Neutrophil (primary cell): Measurements from ENCODE around the gene FASN.

Experiments used
- H3K27ac ChIP-seq: fragments of 200-600 bp; sonication (generic); 2 replicates; pipeline ENCODE4 v1.5.1; 2016; ENCODE audit warnings: mild to moderate bottlenecking, moderate library complexity
- H3K27me3 ChIP-seq: fragments of 200-600 bp; sonication (generic); 2 replicates; pipeline ENCODE4 v1.6.0; 2016; ENCODE audit warnings: mild to moderate bottlenecking
- H3K36me3 ChIP-seq: fragments of 200-600 bp; sonication (generic); 2 replicates; pipeline ENCODE4 v1.5.1; 2017
- H3K4me1 ChIP-seq, 2 experiments: fragments of 200-600 bp in 1 of 2; sonication (generic) in 1 of 2; 1 replicate in 1 of 2; 2 replicates in 1 of 2; pipeline versions ENCODE4 v1.5.1 to v1.6.1; 2013 to 2016; ENCODE audit warnings: low read depth in 1 of 2, low read length in 1 of 2, mild to moderate bottlenecking in 1 of 2, moderate library complexity in 1 of 2; ENCODE audit not compliant: control insufficient read depth in 1 of 2, insufficient read depth in 1 of 2
- H3K4me3 ChIP-seq, 2 experiments: fragments of 200-600 bp in 1 of 2; sonication (generic) in 1 of 2; 1 replicate in 1 of 2; 2 replicates in 1 of 2; pipeline ENCODE4 v1.5.1; 2013 to 2016; ENCODE audit warnings: low read depth in 1 of 2, low read length in 1 of 2, mild to moderate bottlenecking in 1 of 2, moderate library complexity in 1 of 2
- H3K9me3 ChIP-seq: fragments of 200-600 bp; sonication (generic); 2 replicates; pipeline ENCODE4 v1.5.1; 2016
- CTCF ChIP-seq: fragments of 200-600 bp; sonication (generic); IDR thresholded peaks from 2 replicates; pipeline ENCODE4 v1.5.1; 2016; ENCODE audit warnings: antibody characterized with exemption

Gene FASN

GRCh38 chr17:82098939-82099763 lies 1.1 kb upstream of the FASN start:
- Histone ChIP-seq H3K4me1 (peaks cover 28 to 39% of the 10 kb centered on the region in 2 experiments), H3K4me3 (peak overlapping the region; percentile 65 to 75), H3K27me3 (peaks cover 15% of the 10 kb centered on the region), H3K27ac (peak overlapping the region; percentile 81), H3K9me3 (no peaks in the 10 kb centered on the region), H3K36me3 (no peaks in the 10 kb centered on the region)
- TF ChIP-seq CTCF: no peak

GRCh38 chr17:82097919-82098168 lies 192 bp downstream of the FASN start:
- Histone ChIP-seq H3K36me3 (peaks cover 4% of the 10 kb centered on the region), H3K27ac (peak overlapping the region; percentile 81), H3K27me3 (peaks cover 15% of the 10 kb centered on the region), H3K9me3 (no peaks in the 10 kb centered on the region), H3K4me3 (peak overlapping the region; percentile 65 to 75), H3K4me1 (peaks cover 28 to 39% of the 10 kb centered on the region in 2 experiments)
- TF ChIP-seq CTCF: no peak

GRCh38 chr17:82097184-82097918 lies 685 bp downstream of the FASN start:
- H3K27me3 ChIP-seq: peaks cover 15% of the 10 kb centered on the region
- peak overlapping the region; percentile 81 for H3K27ac ChIP-seq
- peak overlapping the region; percentile 65 to 75 for H3K4me3 ChIP-seq
- peaks cover 28 to 39% of the 10 kb centered on the region in 2 experiments for H3K4me1 ChIP-seq
- peaks cover 9% of the 10 kb centered on the region for H3K36me3 ChIP-seq
- no peak for TF ChIP-seq CTCF
- H3K9me3 ChIP-seq: no peaks in the 10 kb centered on the region

DNA sequence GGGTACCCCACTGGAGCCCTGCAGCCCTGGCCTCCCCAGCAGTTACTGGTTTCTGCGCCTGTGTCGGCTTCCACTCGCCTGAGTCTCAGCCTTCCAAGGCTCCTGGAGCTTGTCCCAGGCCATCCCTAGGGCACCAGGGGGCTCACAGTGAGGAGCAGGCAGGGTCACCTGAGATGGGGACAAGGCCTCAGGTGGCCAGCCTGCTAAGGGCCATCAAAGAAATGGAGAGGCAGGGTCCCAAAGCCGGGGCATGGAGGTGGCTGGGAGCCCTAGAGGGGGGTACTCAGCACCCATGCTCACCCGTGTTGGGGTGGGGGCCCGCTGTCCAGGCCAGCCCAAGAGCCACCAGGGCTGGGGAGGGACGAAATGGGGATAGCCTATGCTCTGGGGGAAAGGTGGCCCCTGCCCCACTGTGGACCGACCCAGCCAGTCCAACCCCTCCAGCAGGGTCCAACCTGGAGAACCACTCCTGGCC lies 1.3 kb downstream of the FASN start:
- no peaks in the 10 kb centered on the region for H3K9me3 ChIP-seq
- H3K36me3 ChIP-seq: peaks cover 10% of the 10 kb centered on the region
- no peak for TF ChIP-seq CTCF
- no peak overlapping the region for H3K27ac ChIP-seq
- peaks cover 15% of the 10 kb centered on the region for H3K27me3 ChIP-seq
- H3K4me3 ChIP-seq: peak overlapping the region; percentile 65 to 75
- peaks cover 28 to 37% of the 10 kb centered on the region in 2 experiments for H3K4me1 ChIP-seq

GRCh38 chr17:82095777-82096708 lies 2.0 kb downstream of the FASN start:
- H3K27me3 ChIP-seq: peaks cover 15% of the 10 kb centered on the region
- H3K27ac ChIP-seq: no peak overlapping the region
- H3K4me3 ChIP-seq: no peak overlapping the region
- H3K9me3 ChIP-seq: no peaks in the 10 kb centered on the region
- peaks cover 28 to 30% of the 10 kb centered on the region in 2 experiments for H3K4me1 ChIP-seq
- peaks cover 10% of the 10 kb centered on the region for H3K36me3 ChIP-seq
- TF ChIP-seq CTCF: no peak
